DOHH2 (cell line): Measurements from ENCODE around the gene EN1.

ENCODE experiments used
- H3F3A ChIP-seq: fragments of 200-600 bp; sonication (generic), shearing (Covaris generic); 2 replicates; pipeline ENCODE4 v1.6.0; 2016; ENCODE audit warnings: antibody characterized with exemption, mild to moderate bottlenecking; ENCODE audit not compliant: control insufficient read depth, insufficient read depth
- H3K27ac ChIP-seq: fragments of 200-600 bp; sonication (generic); 2 replicates; pipeline ENCODE4 v1.5.1; 2014; ENCODE audit warnings: low read depth, mild to moderate bottlenecking, low read length, moderate library complexity
- H3K27me3 ChIP-seq: fragments of 200-600 bp; sonication (generic); 2 replicates; pipeline ENCODE4 v1.6.1; 2014; ENCODE audit warnings: mild to moderate bottlenecking, low read length, mixed read lengths; ENCODE audit not compliant: control insufficient read depth
- H3K36me3 ChIP-seq: fragments of 200-600 bp; sonication (generic); 2 replicates; pipeline ENCODE4 v1.6.1; 2014; ENCODE audit warnings: mild to moderate bottlenecking, low read length, moderate library complexity, mixed read lengths; ENCODE audit not compliant: control insufficient read depth
- H3K4me1 ChIP-seq: fragments of 200-600 bp; sonication (generic); 2 replicates; pipeline ENCODE4 v1.6.1; 2014; ENCODE audit warnings: mild to moderate bottlenecking, low read length, mixed read lengths; ENCODE audit not compliant: control insufficient read depth
- H3K4me2 ChIP-seq: fragments of 200-600 bp; sonication (generic); 2 replicates; pipeline ENCODE4 v1.6.0; 2014; ENCODE audit warnings: mild to moderate bottlenecking, low read length, moderate library complexity
- H3K4me3 ChIP-seq: fragments of 200-600 bp; sonication (generic); 2 replicates; pipeline ENCODE4 v1.5.1; 2014; ENCODE audit warnings: mild to moderate bottlenecking, low read length, mixed read lengths
- H3K79me2 ChIP-seq: fragments of 200-600 bp; sonication (generic); 2 replicates; pipeline ENCODE4 v1.6.1; 2014; ENCODE audit warnings: mild to moderate bottlenecking, low read length, mixed read lengths; ENCODE audit not compliant: control insufficient read depth
- H3K9me2 ChIP-seq: fragments of 200-600 bp; sonication (generic); replicated peaks from 2 replicates; pipeline ENCODE4 v1.6.1; 2014; ENCODE audit warnings: mild to moderate bottlenecking, low read length, mixed read lengths; ENCODE audit not compliant: control insufficient read depth
- H3K9me3 ChIP-seq: fragments of 200-600 bp; sonication (generic); 2 replicates; pipeline ENCODE4 v1.6.1; 2014; ENCODE audit warnings: antibody characterized with exemption, low read length, mixed read lengths; ENCODE audit not compliant: control insufficient read depth, insufficient read depth
- H4K20me1 ChIP-seq: fragments of 200-600 bp; sonication (generic); 2 replicates; pipeline ENCODE4 v1.6.0; 2014; ENCODE audit warnings: low read depth, mild to moderate bottlenecking, antibody characterized with exemption, low read length, moderate library complexity; ENCODE audit not compliant: control insufficient read depth, insufficient read depth
- EZH2phosphoT487 ChIP-seq: fragments of 200-600 bp; sonication (generic); IDR thresholded peaks from 2 replicates; pipeline ENCODE4 v1.6.1; 2017; ENCODE audit warnings: borderline replicate concordance, mild to moderate bottlenecking, antibody characterized with exemption, low read length, moderate library complexity, mixed read lengths
- TF ChIP-seq, protein P1 (sequence below): fragments of 200-600 bp; sonication (generic); IDR thresholded peaks from one replicate; pipeline ENCODE4 v1.5.1; 2014; ENCODE audit warnings: antibody characterized with exemption, mild to moderate bottlenecking, low read depth, low read length; ENCODE audit not compliant: poor library complexity, severe bottlenecking

The EN1 gene

DNA sequence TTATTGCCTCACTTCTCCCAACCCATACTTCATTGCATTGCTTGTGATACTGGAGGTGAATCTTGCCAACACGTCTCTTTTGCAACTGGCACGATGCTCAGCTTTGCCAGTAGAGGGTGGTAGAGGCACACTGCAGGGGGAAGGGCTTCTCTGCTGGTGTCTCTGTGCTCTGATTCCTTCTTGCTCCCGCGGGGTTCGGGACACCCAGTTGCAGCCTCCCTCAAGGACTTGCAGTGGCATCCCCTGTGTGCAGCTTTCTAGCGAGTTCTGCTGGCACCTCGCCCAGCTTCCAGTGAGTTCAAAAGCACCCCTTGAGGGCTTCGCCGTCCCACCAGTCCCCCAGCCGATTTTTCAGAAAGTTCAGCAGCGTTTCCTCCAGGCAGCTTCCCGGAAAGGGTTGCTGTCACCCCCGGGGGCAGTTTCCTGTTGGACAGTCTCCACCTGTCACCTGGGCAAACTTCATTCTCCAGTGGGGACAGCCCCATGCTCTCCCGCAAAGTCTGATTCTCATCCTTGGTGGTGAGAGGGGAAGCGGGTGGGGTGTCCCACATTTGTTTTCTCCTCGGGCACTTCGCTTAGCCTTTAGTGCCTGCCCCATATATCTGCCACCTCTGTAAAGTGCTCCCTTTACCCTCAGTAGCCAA lies 35.4 kb upstream of the EN1 start:
- Histone ChIP-seq H3K9me2 (no peaks in the 10 kb centered on the region), H3K27me3 (peaks cover 4% of the 10 kb centered on the region; the same call in 1 of the 2 replicates), H3F3A (no peaks in the 10 kb centered on the region), H3K9me3 (no peaks in the 10 kb centered on the region), H3K4me3 (peak overlapping the region; percentile 63), H3K4me1 (peaks cover 12% of the 10 kb centered on the region), H3K27ac (no peak overlapping the region), H3K4me2 (peak overlapping the region; percentile 63), H4K20me1 (no peaks in the 10 kb centered on the region; the same call in 1 of the 2 replicates), H3K79me2 (no peaks in the 10 kb centered on the region), H3K36me3 (no peaks in the 10 kb centered on the region)
- TF ChIP-seq EZH2phosphoT487: no peak
- TF ChIP-seq, protein P1, sequence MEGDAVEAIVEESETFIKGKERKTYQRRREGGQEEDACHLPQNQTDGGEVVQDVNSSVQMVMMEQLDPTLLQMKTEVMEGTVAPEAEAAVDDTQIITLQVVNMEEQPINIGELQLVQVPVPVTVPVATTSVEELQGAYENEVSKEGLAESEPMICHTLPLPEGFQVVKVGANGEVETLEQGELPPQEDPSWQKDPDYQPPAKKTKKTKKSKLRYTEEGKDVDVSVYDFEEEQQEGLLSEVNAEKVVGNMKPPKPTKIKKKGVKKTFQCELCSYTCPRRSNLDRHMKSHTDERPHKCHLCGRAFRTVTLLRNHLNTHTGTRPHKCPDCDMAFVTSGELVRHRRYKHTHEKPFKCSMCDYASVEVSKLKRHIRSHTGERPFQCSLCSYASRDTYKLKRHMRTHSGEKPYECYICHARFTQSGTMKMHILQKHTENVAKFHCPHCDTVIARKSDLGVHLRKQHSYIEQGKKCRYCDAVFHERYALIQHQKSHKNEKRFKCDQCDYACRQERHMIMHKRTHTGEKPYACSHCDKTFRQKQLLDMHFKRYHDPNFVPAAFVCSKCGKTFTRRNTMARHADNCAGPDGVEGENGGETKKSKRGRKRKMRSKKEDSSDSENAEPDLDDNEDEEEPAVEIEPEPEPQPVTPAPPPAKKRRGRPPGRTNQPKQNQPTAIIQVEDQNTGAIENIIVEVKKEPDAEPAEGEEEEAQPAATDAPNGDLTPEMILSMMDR: peak; percentile 91

DNA sequence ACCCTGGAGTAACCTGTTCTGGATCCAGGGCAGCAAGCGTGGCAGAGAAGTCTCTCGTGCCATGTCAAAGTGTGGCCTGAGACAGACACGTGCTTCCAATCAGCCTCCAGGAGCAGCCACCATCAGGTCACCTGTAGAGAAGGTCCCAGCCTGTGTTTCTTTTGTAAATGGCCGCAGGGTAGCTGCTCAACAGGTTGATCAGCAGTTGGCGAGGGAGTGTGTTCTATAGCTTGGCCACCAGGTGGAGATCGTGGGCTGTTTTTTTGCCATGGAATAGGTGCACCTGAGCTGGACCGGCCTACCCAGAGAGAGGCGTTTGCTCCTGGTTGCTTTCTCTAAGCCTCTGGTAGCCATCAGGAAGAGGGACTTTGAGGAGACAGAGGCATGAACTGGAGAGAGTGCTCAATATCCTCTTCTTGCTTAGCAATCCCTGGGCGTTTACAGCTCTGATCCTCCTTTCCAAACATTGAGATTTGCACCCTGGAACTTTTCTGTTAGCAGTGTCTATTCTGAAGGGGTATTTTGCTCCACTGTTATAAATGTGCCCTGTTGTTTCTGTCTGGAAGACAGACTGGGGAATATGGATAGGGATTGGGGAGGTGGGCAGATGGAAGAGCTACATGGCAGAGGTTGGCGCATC lies 34.2 kb upstream of the EN1 start:
- no peaks in the 10 kb centered on the region for H3K36me3 ChIP-seq
- no peaks in the 10 kb centered on the region for H3K9me3 ChIP-seq
- no peak overlapping the region for H3K4me3 ChIP-seq
- peaks cover 4% of the 10 kb centered on the region; the same call in 1 of the 2 replicates for H3K27me3 ChIP-seq
- no peaks in the 10 kb centered on the region for H3K9me2 ChIP-seq
- no peak overlapping the region for H3K27ac ChIP-seq
- peaks cover 12% of the 10 kb centered on the region for H3K4me1 ChIP-seq
- TF ChIP-seq, protein P1: peak; percentile 80
- TF ChIP-seq EZH2phosphoT487: no peak
- H3K4me2 ChIP-seq: no peak overlapping the region
- H3F3A ChIP-seq: no peaks in the 10 kb centered on the region
- no peaks in the 10 kb centered on the region; the same call in 1 of the 2 replicates for H4K20me1 ChIP-seq
- H3K79me2 ChIP-seq: no peaks in the 10 kb centered on the region

DNA sequence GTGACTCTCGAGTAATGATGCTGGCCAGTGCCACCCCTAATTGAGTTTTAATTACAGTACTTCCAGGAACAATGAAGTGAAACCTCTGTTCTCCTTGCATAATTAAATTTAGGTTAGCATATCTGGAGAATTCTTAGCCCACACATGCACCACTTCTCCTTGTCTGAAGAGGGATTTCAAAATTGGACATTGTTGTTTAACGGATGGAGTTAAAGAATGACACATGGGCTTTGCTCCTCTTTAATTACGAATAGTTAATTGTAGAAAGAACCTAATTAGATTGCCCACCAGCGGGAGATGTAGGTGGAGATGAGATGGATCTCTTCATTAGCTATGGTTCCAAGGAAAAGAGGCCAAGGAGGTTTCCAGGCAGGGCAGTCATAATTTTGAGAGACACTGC lies 33.1 kb upstream of the EN1 start:
- H3K36me3 ChIP-seq: no peaks in the 10 kb centered on the region
- H3K9me3 ChIP-seq: no peaks in the 10 kb centered on the region
- no peak overlapping the region for H3K4me3 ChIP-seq
- H3K9me2 ChIP-seq: no peaks in the 10 kb centered on the region
- H4K20me1 ChIP-seq: no peaks in the 10 kb centered on the region; the same call in 1 of the 2 replicates
- H3K4me2 ChIP-seq: no peak overlapping the region
- H3K4me1 ChIP-seq: peaks cover 12% of the 10 kb centered on the region
- no peak overlapping the region for H3K27ac ChIP-seq
- H3F3A ChIP-seq: no peaks in the 10 kb centered on the region
- no peaks in the 10 kb centered on the region for H3K79me2 ChIP-seq
- no peak for TF ChIP-seq EZH2phosphoT487
- TF ChIP-seq, protein P1: no peak
- peaks cover 4% of the 10 kb centered on the region; the same call in 1 of the 2 replicates for H3K27me3 ChIP-seq
